ENCODE data around the gene IBSP. TPM values are rescaled to one million over a fixed set of nuclear protein-coding genes. Genes with fewer than 3 reads are reported as not detected.

IBSP gene
- total RNA-seq, 1 donor, result not detected

GRCh38 chr4:87844452-87844851 is 45.1 kb downstream of the IBSP start:
- TF ChIP-seq CTCF (IDR thresholded peaks at IDR 0.05; ENCODE audit: insufficient read depth, low read length), result no peak
- peak; percentile 38 for DNase-seq (ENCODE audit: low read depth)
- no peak overlapping the region for H3K4me3 ChIP-seq (ENCODE audit: low read depth, low read length)

GRCh38 chr4:87846226-87846625 is 46.9 kb downstream of the IBSP start:
- no peak for DNase-seq (ENCODE audit: low read depth)
- no peak overlapping the region for H3K4me3 ChIP-seq (ENCODE audit: low read depth, low read length)
- no peak for TF ChIP-seq CTCF (IDR thresholded peaks at IDR 0.05; ENCODE audit: insufficient read depth, low read length)

GRCh38 chr4:87848622-87849351 is 49.4 kb downstream of the IBSP start:
- DNase-seq (ENCODE audit: low read depth), result peak; percentile 83
- peak; percentile 71 for TF ChIP-seq CTCF (IDR thresholded peaks at IDR 0.05; ENCODE audit: insufficient read depth, low read length)
- peak overlapping the region; percentile 38 for H3K4me3 ChIP-seq (ENCODE audit: low read depth, low read length)

GRCh38 chr4:87849612-87850011 is 50.3 kb downstream of the IBSP start:
- no peak overlapping the region for H3K4me3 ChIP-seq (ENCODE audit: low read depth, low read length)
- DNase-seq (ENCODE audit: low read depth), result no peak
- no peak for TF ChIP-seq CTCF (IDR thresholded peaks at IDR 0.05; ENCODE audit: insufficient read depth, low read length)

GRCh38 chr4:87851332-87851731 is 52.0 kb downstream of the IBSP start:
- no peak for DNase-seq (ENCODE audit: low read depth)
- no peak overlapping the region for H3K4me3 ChIP-seq (ENCODE audit: low read depth, low read length)
- no peak for TF ChIP-seq CTCF (IDR thresholded peaks at IDR 0.05; ENCODE audit: insufficient read depth, low read length)

- no peak overlapping the region for H3K4me3 ChIP-seq (ENCODE audit: low read depth, low read length)
- no peak for TF ChIP-seq CTCF (IDR thresholded peaks at IDR 0.05; ENCODE audit: insufficient read depth, low read length)
- no peak for DNase-seq (ENCODE audit: low read depth)
These were observed 52.6 kb downstream of the IBSP start for GRCh38 chr4:87851953-87852352.

- H3K4me3 ChIP-seq (ENCODE audit: low read depth, low read length), result no peak overlapping the region
- TF ChIP-seq CTCF (IDR thresholded peaks at IDR 0.05; ENCODE audit: insufficient read depth, low read length), result peak; percentile 45
- peak; percentile 80 for DNase-seq (ENCODE audit: low read depth)
These were observed 53.8 kb downstream of the IBSP start for GRCh38 chr4:87853108-87853507.
